22Rv1 (cell line): ENCODE data around the gene LMCD1.

Experiments
- H3K27ac ChIP-seq: fragments of 450-650 bp; 2 replicates; pipeline ENCODE4 v1.5.1; 2017
- CTCF ChIP-seq: fragments of 450-650 bp; IDR thresholded peaks from 2 replicates; pipeline ENCODE4 v1.5.1; 2017; ENCODE audit warnings: mild to moderate bottlenecking
- ZFX ChIP-seq: fragments of 450-650 bp; IDR thresholded peaks from 2 replicates; pipeline ENCODE4 v1.6.1; 2017; ENCODE audit warnings: antibody characterized with exemption, borderline replicate concordance

Gene LMCD1

GRCh38 chr3:8546609-8547008 lies 45.0 kb downstream of the LMCD1 start:
- no peak overlapping the region for H3K27ac ChIP-seq
- TF ChIP-seq CTCF = no peak
- no peak for TF ChIP-seq ZFX

GRCh38 chr3:8548502-8549275 lies 47.1 kb downstream of the LMCD1 start:
- TF ChIP-seq ZFX (no peak), CTCF (no peak)
- no peak overlapping the region for H3K27ac ChIP-seq

- no peak overlapping the region for H3K27ac ChIP-seq
- TF ChIP-seq ZFX (no peak), CTCF (no peak)
Measured at GRCh38 chr3:8549354-8549753, 47.7 kb downstream of the LMCD1 start.

- TF ChIP-seq ZFX = no peak
- no peak for TF ChIP-seq CTCF
- no peak overlapping the region for H3K27ac ChIP-seq
Measured at GRCh38 chr3:8550611-8551010, 49.0 kb downstream of the LMCD1 start.

- TF ChIP-seq ZFX = no peak
- TF ChIP-seq CTCF = no peak
Measured at GRCh38 chr3:8552223-8552762, 50.7 kb downstream of the LMCD1 start.

GRCh38 chr3:8553405-8553804 lies 51.8 kb downstream of the LMCD1 start:
- TF ChIP-seq CTCF = no peak
- no peak for TF ChIP-seq ZFX
- no peak overlapping the region for H3K27ac ChIP-seq

More at GRCh38 chr3:8552223-8552762, 50.7 kb downstream of the LMCD1 start:
- H3K27ac ChIP-seq = no peak overlapping the region

GRCh38 chr3:8554696-8555095 lies 53.1 kb downstream of the LMCD1 start:
- H3K27ac ChIP-seq = no peak overlapping the region
- no peak for TF ChIP-seq ZFX
- no peak for TF ChIP-seq CTCF
